ENCODE results near the gene DHDH. TPM values are rescaled to one million over a fixed set of nuclear protein-coding genes. Genes with fewer than 3 reads are reported as not detected.

Gene DHDH
- total and polyA plus RNA-seq, 12 donors = 0.17 to 0.51 TPM; not detected in 10

DNA sequence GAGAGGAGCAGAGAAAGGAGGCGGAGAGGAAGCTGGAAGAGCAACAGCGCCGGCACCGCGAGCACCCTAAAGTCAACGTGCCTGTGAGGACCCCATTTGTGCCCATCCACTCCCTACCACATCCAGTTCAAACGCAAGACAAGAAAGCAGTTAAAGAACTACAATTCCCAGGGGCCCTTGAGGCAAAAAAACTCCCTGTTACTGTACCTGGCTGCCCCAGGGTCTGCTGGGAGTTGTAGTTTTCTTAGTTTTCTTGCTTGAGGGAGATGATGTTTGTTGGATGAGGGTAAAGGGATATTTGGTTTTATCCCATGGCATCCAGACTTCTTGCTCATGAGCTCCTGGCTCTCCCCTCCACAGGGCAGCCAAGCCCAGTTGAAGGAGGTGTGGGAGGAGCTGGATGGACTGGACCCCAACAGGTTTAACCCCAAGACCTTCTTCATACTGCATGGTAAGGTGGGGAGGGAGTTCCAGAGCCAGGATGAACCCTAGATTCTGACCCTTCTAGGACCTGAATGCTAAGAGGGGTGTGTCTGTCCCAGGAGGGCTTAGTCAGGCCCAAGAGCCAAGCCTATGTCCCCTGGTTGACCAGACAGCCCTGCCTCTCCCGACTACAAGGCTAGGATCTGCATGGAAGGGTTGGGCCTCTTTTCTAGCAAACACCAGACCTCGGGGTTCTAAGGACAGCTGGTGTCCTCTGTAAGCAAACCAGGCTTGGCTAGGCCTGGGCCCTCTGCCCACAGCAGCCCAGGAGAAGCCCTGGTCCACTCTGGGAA lies 20.2 kb upstream of the DHDH start:
- no peak overlapping the region for H3K4me3 ChIP-seq
- DNase-seq (no peak), ATAC-seq (no peak)
- no peak overlapping the region for H3K27ac ChIP-seq
- intact Hi-C loops (cut with DNase I) = no loop called here
- no peaks in the 10 kb centered on the region for H3K27me3 ChIP-seq
- TF ChIP-seq, protein P1, sequence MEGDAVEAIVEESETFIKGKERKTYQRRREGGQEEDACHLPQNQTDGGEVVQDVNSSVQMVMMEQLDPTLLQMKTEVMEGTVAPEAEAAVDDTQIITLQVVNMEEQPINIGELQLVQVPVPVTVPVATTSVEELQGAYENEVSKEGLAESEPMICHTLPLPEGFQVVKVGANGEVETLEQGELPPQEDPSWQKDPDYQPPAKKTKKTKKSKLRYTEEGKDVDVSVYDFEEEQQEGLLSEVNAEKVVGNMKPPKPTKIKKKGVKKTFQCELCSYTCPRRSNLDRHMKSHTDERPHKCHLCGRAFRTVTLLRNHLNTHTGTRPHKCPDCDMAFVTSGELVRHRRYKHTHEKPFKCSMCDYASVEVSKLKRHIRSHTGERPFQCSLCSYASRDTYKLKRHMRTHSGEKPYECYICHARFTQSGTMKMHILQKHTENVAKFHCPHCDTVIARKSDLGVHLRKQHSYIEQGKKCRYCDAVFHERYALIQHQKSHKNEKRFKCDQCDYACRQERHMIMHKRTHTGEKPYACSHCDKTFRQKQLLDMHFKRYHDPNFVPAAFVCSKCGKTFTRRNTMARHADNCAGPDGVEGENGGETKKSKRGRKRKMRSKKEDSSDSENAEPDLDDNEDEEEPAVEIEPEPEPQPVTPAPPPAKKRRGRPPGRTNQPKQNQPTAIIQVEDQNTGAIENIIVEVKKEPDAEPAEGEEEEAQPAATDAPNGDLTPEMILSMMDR (IDR thresholded peaks at IDR 0.05) = no peak
- peaks cover 4 to 98% (median 71%) of the 10 kb centered on the region in 9 donors for H3K36me3 ChIP-seq
- H3K4me1 ChIP-seq = peaks cover 0 to 18% (median 7%) of the 10 kb centered on the region in 9 donors
- H3K9me3 ChIP-seq = no peaks in the 10 kb centered on the region
- 89 to 93% methylated on average over 9 of the region's 9 CpGs for WGBS, 2 donors

DNA sequence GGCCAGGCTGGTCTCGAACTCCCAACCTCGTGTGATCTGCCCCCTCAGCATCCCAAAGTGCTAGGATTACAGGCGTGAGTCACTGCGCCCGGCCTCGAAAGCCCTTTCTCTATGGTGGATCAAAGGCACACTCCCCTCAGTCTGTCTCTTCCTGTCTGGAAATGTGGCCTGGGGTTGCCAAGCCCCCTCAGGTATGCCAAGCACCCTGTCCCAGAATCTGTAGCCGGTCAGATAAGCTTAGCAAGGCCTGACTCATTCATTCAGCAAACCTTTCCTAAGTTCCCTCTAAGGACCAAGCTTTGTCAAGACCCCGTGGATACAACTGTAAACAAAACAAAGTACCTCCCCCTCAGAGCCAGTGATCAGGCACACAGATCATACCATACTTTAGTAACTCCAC lies 19.3 kb upstream of the DHDH start:
- TF ChIP-seq, protein P1 (IDR thresholded peaks at IDR 0.05) = no peak
- H3K36me3 ChIP-seq = peaks cover 3 to 100% (median 72%) of the 10 kb centered on the region in 9 donors
- intact Hi-C loops (cut with DNase I) = no loop called here
- WGBS, 2 donors = 88 to 95% methylated on average over 8 of the region's 8 CpGs
- no peaks in the 10 kb centered on the region for H3K27me3 ChIP-seq
- H3K9me3 ChIP-seq = no peaks in the 10 kb centered on the region
- ATAC-seq (no peak), DNase-seq (no peak)
- H3K4me1 ChIP-seq = peaks cover 0 to 14% (median 6%) of the 10 kb centered on the region in 9 donors
- H3K27ac ChIP-seq = no peak overlapping the region
- H3K4me3 ChIP-seq = no peak overlapping the region

GRCh38 chr19:48915757-48916156 lies 17.7 kb upstream of the DHDH start:
- Histone ChIP-seq H3K36me3 (peaks cover 0 to 100% (median 64%) of the 10 kb centered on the region in 9 donors), H3K9me3 (no peaks in the 10 kb centered on the region), H3K27me3 (no peaks in the 10 kb centered on the region), H3K4me3 (no peak overlapping the region), H3K4me1 (peaks cover 0 to under 1% (median 0%) of the 10 kb centered on the region in 9 donors), H3K27ac (no peak overlapping the region)
- 87 to 88% methylated on average over 8 of the region's 8 CpGs for WGBS, 2 donors
- TF ChIP-seq, protein P1 (IDR thresholded peaks at IDR 0.05) = no peak
- DNase-seq (no peak), ATAC-seq (no peak)
- intact Hi-C loops (cut with DNase I) = no loop called here

- no peak overlapping the region for H3K4me3 ChIP-seq
- peaks cover 0 to 99% (median 54%) of the 10 kb centered on the region in 9 donors for H3K36me3 ChIP-seq
- H3K4me1 ChIP-seq = no peaks in the 10 kb centered on the region
- TF ChIP-seq, protein P1 (IDR thresholded peaks at IDR 0.05) = no peak
- ATAC-seq (no peak), DNase-seq (no peak)
- WGBS, 2 donors = 74 to 76% methylated on average over 6 of the region's 6 CpGs
- no peaks in the 10 kb centered on the region for H3K27me3 ChIP-seq
- H3K27ac ChIP-seq = no peak overlapping the region
- intact Hi-C loops (cut with DNase I) = no loop called here
- no peaks in the 10 kb centered on the region for H3K9me3 ChIP-seq
Observed at GRCh38 chr19:48918071-48918470, 15.4 kb upstream of the DHDH start.

Data from heart right ventricle (tissue), 16 donors.